Sigmoid colon (tissue), 4 donors: ENCODE data around the gene PKMYT1.

Experiments used
- EP300 ChIP-seq, 4 donors: sonication (generic); formaldehyde crosslinking; IDR thresholded peaks; one replicate each; pipeline ENCODE4 v1.6.1; 2017; ENCODE audit warnings: antibody characterized with exemption in 4 of 4
- POLR2A ChIP-seq, 2 donors: fragments of 450-650 bp; IDR thresholded peaks; one replicate each; pipeline ENCODE4 v1.6.1; 2016; ENCODE audit warnings: antibody characterized with exemption in 2 of 2, mild to moderate bottlenecking in 2 of 2, moderate library complexity in 2 of 2
- POLR2AphosphoS5 ChIP-seq, 4 donors: sonication (generic); formaldehyde crosslinking; IDR thresholded peaks; one replicate each; pipeline ENCODE4 v1.6.1; 2017; ENCODE audit warnings: antibody characterized with exemption in 4 of 4
- TF ChIP-seq, protein P1 (sequence below), 4 experiments: fragments of 450-650 bp in 3 of 4; fragments of 200-600 bp in 1 of 4; IDR thresholded peaks; one replicate each; pipeline ENCODE4 v1.5.1; 2016 to 2019; ENCODE audit warnings: antibody characterized with exemption in 4 of 4, mild to moderate bottlenecking in 3 of 4, moderate library complexity in 2 of 4

DNA sequence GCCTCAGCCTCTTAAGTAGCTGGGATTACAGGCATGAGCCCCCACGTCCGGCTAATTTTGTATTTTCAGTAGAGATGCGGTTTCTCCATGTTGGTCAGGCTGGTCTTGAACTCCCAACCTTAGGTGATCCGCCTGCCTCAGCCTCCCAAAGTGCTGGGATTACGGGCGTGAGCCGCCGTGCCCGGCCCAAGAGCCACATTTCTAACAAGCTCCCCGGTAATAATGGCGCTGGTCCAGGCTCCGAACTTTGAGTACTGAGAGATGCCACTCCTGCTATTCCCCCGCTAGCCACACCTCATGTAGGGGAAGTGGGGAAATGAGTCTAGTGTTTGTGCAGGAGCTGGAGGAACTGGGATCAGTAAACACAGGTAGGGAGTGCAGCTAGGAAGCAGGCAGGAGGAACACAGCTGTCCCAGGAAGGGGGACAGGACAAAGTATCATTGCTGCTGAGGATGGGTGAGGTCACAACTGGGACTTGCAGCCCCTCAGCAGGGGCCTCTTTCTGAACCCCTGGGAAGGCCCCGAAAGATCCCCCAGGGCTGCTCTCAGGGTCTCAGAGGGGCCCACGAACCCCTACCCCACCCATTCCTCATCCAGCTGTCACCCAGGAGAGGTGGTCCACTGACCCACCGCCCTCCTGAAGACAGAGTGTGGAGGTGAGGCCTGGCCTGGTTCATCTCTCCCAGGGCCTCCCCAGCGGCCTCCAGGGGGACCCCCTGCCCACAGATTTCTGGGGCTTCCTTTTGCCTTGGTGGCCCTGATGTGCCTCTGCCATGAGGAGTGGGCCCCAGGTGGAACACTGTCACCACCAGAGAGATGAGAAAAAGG, 19.8 kb downstream of the PKMYT1 start:
- TF ChIP-seq, protein P1, sequence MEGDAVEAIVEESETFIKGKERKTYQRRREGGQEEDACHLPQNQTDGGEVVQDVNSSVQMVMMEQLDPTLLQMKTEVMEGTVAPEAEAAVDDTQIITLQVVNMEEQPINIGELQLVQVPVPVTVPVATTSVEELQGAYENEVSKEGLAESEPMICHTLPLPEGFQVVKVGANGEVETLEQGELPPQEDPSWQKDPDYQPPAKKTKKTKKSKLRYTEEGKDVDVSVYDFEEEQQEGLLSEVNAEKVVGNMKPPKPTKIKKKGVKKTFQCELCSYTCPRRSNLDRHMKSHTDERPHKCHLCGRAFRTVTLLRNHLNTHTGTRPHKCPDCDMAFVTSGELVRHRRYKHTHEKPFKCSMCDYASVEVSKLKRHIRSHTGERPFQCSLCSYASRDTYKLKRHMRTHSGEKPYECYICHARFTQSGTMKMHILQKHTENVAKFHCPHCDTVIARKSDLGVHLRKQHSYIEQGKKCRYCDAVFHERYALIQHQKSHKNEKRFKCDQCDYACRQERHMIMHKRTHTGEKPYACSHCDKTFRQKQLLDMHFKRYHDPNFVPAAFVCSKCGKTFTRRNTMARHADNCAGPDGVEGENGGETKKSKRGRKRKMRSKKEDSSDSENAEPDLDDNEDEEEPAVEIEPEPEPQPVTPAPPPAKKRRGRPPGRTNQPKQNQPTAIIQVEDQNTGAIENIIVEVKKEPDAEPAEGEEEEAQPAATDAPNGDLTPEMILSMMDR (IDR thresholded peaks at IDR 0.05), result no peak
- TF ChIP-seq POLR2A (IDR thresholded peaks at IDR 0.05), result no peak
- TF ChIP-seq POLR2AphosphoS5 (IDR thresholded peaks at IDR 0.05), result no peak
- TF ChIP-seq EP300 (IDR thresholded peaks at IDR 0.05), result no peak
